Measurements from ENCODE around the gene WDFY4. TPM values are rescaled to one million over a fixed set of nuclear protein-coding genes. Genes with fewer than 3 reads are reported as not detected.
A peak's percentile ranks its signal among the peaks of the same experiment; 100 is the strongest.

The WDFY4 gene
- total and polyA plus RNA-seq, 2 of the 4 experiments (the other 2 are of a cell fraction): not detected

- CTCF ChIA-PET: interaction anchor here (1.2 kb wide), 1 partner anchor 9 kb away, joined by 3 read pairs; no protein-coding TSS in a partner anchor
- intact Hi-C loops (cut with micrococcal nuclease): no loop called here
Measured at GRCh38 chr10:48939790-48940325, 255.2 kb downstream of the WDFY4 start, which contains the start of gene LRRC18. Gene LRRC18 (minus strand): TSS chr10:48939840. CDS start chr10:48914155, 25,685 bp downstream.

More at GRCh38 chr10:48939790-48940325, 255.2 kb downstream of the WDFY4 start, which contains the start of gene LRRC18:
- Histone ChIP-seq H2BK5ac (ENCODE audit: low read depth, low read length, poor library complexity, severe bottlenecking) (no peak within 1 kb of the TSS), H3K9me3 (ENCODE audit: control insufficient read depth, insufficient read depth, low read length) (no peaks in the 10 kb centered on the region), H2AK9ac (replicated peaks; ENCODE audit: low read depth, low read length, poor library complexity) (peak within 1 kb of the TSS; percentile 19), H3K36me3 (ENCODE audit: control insufficient read depth, insufficient read depth, low read length) (no peaks in the 10 kb centered on the region), H3K4me3 (ENCODE audit: insufficient read depth, low read depth, low read length) (no peak within 1 kb of the TSS), H3K27ac (ENCODE audit: insufficient read depth, low read length) (no peak within 1 kb of the TSS), H3K27me3 (ENCODE audit: control insufficient read depth, insufficient read depth, low read length) (peaks cover 23% of the 10 kb centered on the region), H3K4me1 (ENCODE audit: control insufficient read depth, insufficient read depth, low read length) (no peaks in the 10 kb centered on the region), H3K79me1 (ENCODE audit: low read depth in 1 of 2, low read length in 2 of 2) (no peaks in the 10 kb centered on the region), H2BK15ac (ENCODE audit: low read depth, low read length) (no peak within 1 kb of the TSS), H3K9ac (ENCODE audit: low read depth, low read length) (no peak within 1 kb of the TSS), H3K9me1 (ENCODE audit: insufficient read depth, low read length) (no peaks in the 10 kb centered on the region), H3K23ac (ENCODE audit: low read depth, low read length) (no peak within 1 kb of the TSS), H4K20me1 (ENCODE audit: insufficient read depth, low read length) (no peaks in the 10 kb centered on the region), H2AK5ac (ENCODE audit: low read depth, low read length) (no peak within 1 kb of the TSS), H4K5ac (ENCODE audit: low read depth, low read length) (no peak within 1 kb of the TSS), H3K18ac (ENCODE audit: low read depth, low read length) (no peak within 1 kb of the TSS), H4K91ac (ENCODE audit: insufficient read depth, low read depth, low read length) (no peak within 1 kb of the TSS), H3K56ac (ENCODE audit: extremely low read depth, insufficient read depth, low read length) (no peak within 1 kb of the TSS), H3K4me2 (ENCODE audit: low read depth, low read length) (no peak within 1 kb of the TSS), H4K8ac (ENCODE audit: low read depth in 2 of 2, low read length in 2 of 2) (no peak within 1 kb of the TSS), H2BK20ac (ENCODE audit: low read depth, low read length) (no peak within 1 kb of the TSS), H3K14ac (replicated peaks; ENCODE audit: low read depth, low read length) (no peak within 1 kb of the TSS), H2BK120ac (ENCODE audit: low read depth, low read length) (no peak within 1 kb of the TSS), H2AFZ (replicated peaks; ENCODE audit: low read length, poor library complexity) (no peak within 1 kb of the TSS), H3K4ac (ENCODE audit: low read depth, low read length) (no peak within 1 kb of the TSS)
- TF ChIP-seq FOS (IDR thresholded peaks at IDR 0.05; ENCODE audit: low read depth, low read length) (no peak), SMC3 (IDR thresholded peaks at IDR 0.05; ENCODE audit: low read depth, low read length) (no peak), CTCF (conservative IDR thresholded peaks at IDR 0.05; ENCODE audit: low read depth, low read length) (no peak), NFE2L2 (IDR thresholded peaks at IDR 0.05; ENCODE audit: low read depth, low read length) (no peak), MXI1 (IDR thresholded peaks at IDR 0.05; ENCODE audit: borderline replicate concordance, low read depth, low read length) (no peak), MAFK (IDR thresholded peaks at IDR 0.05; ENCODE audit: low read depth, low read length) (no peak), BHLHE40 (IDR thresholded peaks at IDR 0.05; ENCODE audit: low read depth, low read length) (no peak), MAZ (IDR thresholded peaks at IDR 0.05; ENCODE audit: borderline replicate concordance, low read depth, low read length) (no peak), CHD1 (IDR thresholded peaks at IDR 0.05; ENCODE audit: low read depth, low read length) (no peak), RFX5 (IDR thresholded peaks at IDR 0.05; ENCODE audit: low read depth, low read length) (no peak), RAD21 (IDR thresholded peaks at IDR 0.05; ENCODE audit: low read length) (no peak), POLR2A (IDR thresholded peaks at IDR 0.05; ENCODE audit: low read depth, low read length) (no peak), RCOR1 (IDR thresholded peaks at IDR 0.05; ENCODE audit: insufficient replicate concordance, low read length) (no peak), CEBPB (IDR thresholded peaks at IDR 0.05; ENCODE audit: low read depth, low read length) (no peak)
- TF ChIP-seq, protein P1, sequence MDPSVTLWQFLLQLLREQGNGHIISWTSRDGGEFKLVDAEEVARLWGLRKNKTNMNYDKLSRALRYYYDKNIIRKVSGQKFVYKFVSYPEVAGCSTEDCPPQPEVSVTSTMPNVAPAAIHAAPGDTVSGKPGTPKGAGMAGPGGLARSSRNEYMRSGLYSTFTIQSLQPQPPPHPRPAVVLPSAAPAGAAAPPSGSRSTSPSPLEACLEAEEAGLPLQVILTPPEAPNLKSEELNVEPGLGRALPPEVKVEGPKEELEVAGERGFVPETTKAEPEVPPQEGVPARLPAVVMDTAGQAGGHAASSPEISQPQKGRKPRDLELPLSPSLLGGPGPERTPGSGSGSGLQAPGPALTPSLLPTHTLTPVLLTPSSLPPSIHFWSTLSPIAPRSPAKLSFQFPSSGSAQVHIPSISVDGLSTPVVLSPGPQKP (IDR thresholded peaks at IDR 0.05; ENCODE audit: borderline replicate concordance, low read depth, low read length): no peak
- TF ChIP-seq, protein P2, sequence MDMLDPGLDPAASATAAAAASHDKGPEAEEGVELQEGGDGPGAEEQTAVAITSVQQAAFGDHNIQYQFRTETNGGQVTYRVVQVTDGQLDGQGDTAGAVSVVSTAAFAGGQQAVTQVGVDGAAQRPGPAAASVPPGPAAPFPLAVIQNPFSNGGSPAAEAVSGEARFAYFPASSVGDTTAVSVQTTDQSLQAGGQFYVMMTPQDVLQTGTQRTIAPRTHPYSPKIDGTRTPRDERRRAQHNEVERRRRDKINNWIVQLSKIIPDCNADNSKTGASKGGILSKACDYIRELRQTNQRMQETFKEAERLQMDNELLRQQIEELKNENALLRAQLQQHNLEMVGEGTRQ (IDR thresholded peaks at IDR 0.05; ENCODE audit: low read depth, low read length): no peak
- POLR2A ChIA-PET (ENCODE audit: unreplicated experiment): no interaction called here
- no peak for ATAC-seq (ENCODE audit: low read depth)
- no CpG with 5 or more reads among the region's 2 CpGs for WGBS, 2 experiments (ENCODE audit: extremely low coverage in 2 of 2, insufficient read length in 1 of 2)
- in situ Hi-C loops (cut with MboI; ENCODE audit: low sequenced_read_pairs) (no loop called here), dilution Hi-C loops (cut with HindIII; ENCODE audit: low sequenced_read_pairs, unreplicated experiment) (no loop called here)
- no TSS peak for BruUV-seq (replicated peaks)
- no peak for DNase-seq

All from IMR-90 (cell line).